Stromal cell of bone marrow (primary cell): ENCODE results near the gene ADARB2.
"Not testable (repeated sequence)": the region's sequence is repeated elsewhere in the genome, so short reads cannot be mapped to it uniquely, and the experiment has no call there.

Experiments used
- DNase-seq: peaks from one replicate; pipeline ENCODE4 v3.0.0-alpha.2; 2012; ENCODE audit warnings: low read depth

Gene ADARB2

DNA sequence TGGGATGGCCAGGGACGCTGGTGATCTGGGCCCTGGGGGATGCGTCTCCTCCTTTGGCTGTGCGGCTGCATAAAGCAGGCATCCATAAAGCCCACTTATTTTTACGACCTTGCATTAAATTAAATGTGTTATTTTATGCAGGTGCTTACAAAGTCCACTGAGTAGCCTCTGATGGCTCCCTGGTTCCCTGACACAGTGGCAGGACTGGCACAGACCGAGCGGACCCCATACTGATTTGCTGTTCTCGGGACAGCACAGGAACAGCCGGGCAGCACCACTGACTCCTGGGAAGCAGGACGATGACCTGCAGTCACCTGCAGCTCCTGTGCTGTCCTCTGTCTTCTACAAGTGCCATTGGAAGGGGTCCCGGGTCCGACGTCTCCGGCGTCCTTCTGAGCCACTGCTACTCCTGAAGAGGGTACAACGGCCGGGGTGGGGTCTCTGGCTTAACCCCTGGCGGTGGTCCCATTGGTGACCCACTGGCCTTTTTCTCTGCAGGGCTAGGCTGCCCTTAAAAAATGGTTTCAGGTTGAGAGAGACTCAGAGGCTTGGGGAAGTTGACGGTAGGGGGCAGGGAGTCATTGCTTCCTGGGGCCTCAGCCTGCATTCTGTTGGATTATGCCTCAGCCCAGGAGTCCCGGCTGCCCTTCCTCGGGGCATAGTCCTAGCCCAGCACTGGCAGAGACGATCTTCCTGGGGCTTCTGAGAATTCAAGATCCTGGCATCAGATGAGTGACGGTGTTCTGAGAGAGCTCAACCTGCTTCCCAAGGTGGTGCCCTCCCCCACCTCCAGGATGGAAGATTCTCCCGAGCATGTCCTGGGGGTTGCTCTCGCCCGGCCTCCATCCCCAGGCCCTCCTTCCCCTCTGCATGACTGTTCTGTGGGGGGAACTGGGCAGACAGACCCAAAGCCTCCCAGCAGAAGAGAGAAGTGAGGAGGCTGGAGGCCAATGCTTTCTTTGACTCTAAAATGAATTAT, 330.1 kb downstream of the ADARB2 start:
- no peak for DNase-seq

DNA sequence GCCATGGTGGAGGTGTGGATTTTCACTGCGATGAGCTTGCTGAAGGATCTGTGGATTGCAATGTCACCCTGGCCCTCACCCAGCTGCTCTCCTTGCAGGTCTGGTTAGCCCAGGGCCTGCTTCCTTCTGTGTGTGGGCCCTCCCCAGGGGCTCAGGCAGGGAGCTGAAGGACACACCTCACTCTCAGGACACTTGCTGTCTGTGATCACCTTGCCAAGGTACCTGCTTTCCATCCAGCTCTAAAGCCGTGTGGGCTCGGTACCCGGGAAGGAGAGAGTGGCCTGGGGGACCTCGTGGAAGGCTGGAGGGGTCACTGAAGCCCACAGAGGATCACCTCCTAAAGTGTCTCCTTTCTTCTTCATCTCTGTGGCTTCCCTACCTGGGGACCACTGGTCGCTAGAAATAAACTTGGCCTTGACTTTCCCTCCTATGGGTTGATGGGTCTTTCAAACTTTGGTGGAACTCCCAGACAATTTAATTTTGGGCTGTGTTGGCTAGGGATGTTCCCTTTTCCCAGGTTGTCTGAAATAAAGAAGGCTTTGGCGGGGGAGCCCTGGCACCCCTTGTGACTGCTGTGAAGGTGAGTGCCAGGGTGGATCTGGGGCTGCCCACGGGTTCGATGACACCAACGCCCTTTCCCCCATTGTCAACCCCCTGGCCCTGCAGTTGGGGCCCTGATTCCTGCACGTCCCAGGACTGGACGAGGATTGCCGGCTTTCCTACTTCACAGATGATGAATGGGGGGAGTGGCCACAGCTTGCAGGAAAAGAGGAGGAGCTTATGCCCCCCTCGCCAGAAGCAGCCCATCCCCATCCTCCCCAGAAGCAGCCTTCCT, 331.0 kb downstream of the ADARB2 start:
- DNase-seq, result no peak

DNA sequence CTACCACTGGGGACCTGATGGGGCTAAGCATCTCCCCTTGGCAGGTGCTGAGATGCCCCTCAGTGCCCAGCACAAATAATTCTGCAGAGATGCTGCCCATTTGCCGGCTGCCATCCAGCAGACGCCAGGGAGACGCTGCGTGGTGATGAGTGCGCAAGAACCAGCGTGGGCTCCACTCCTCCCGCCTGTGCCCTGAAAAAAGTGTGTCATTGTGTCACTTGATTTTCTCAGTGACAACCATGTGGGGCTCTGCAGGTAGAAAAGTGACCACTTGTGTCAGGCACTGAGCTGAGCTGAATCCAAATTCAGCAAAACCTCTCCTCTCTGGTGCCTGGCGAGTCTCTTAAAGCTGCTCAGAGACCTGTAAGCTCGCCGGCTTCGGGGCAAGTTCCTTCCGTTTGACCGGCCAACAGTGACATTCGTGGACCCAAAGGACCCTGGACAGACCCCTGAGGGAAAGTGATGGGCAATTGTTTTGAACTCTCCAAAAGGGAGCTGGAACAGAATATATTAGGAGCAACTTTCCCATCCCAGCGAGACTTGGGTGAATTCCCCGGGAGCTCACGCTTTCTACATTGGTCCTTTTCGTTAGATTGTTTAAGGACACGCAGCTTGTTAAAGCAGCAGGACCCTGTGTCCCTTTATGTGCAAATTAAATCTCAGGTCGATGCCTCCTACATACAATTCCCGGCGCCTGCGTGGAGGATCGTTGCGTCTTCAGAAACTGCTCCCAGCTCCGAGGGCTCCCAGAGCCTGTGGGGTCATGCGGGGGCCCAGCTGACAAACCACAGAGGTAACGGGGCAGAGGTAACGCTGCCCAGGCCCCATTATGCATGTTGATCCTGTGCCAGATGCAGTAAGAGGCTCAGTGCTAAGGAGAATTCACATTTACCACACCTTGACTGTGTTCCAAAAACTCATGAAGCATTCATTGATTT, 332.7 kb downstream of the ADARB2 start:
- DNase-seq, result no peak

DNA sequence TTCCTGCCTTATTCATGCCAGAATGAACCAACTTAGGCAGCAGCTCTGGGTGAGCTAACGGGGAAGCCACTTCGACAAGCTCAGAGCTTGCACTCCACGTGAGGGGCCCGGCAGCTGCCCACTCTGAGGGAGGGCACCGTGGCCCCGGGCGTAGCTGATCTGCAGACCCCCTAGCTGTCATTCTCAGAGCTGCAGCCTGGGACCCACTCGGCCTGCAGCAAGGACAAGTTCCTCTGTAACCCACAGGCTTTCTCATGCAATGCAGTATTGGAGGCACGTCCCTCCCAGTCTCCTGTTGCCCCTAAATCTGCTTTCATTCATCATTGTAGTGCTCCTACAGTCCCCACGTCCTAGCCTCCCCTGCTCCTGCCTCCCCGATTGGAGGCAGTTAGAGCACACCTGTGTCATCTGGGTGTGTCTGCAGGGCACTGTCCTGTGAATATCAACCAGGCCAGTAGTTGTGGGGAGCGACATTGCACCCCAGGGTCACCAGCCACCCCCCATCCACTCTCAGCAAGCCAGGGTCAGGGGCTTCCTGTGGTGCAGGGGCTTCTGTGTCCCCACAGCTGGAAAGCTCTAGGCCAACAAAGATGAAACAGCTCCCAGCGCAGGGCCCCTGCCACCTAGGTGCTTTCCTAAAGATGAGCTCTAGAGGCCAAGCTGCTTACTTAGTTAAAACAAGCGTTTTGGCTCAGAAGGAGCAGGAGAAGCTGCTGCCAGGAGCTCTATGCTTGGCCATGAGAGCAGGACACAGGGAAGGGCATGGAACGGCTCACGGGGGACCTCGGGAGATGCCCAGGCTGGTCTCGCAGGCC, 333.6 kb downstream of the ADARB2 start:
- no peak for DNase-seq

DNA sequence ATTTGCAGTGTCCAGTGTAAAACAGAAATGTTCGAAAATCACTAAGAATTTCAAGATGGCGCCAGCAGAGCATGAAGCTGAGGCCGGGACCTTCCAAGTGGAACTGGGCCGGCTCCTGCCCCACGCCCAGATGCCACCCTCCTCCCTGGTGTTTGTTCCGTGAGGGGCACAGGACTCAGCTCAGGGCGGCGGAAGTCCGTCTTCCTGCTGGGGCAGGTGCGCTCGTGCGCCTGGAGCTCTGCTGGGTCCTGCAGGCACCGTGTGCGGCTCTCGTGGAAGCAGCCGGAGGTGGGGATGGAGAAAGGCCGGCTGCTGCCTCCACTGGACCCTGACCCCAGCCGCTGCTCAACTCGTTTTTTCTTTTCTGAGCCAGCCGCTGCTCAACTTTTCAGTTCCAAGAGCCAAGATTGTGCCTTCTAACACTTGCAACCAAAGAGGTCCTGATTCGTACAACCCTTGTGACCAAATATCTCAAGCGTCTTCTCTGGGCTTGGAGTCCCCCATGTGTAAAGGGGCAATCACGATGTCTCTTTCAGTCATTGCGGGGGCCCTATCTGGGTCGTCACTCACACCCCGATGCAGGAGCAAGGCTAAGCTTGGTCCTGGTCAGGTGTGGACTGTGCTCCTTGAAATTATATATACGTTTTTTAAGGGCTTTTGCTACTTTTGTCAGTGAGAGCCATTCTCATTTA, 334.4 kb downstream of the ADARB2 start:
- no peak for DNase-seq

DNA sequence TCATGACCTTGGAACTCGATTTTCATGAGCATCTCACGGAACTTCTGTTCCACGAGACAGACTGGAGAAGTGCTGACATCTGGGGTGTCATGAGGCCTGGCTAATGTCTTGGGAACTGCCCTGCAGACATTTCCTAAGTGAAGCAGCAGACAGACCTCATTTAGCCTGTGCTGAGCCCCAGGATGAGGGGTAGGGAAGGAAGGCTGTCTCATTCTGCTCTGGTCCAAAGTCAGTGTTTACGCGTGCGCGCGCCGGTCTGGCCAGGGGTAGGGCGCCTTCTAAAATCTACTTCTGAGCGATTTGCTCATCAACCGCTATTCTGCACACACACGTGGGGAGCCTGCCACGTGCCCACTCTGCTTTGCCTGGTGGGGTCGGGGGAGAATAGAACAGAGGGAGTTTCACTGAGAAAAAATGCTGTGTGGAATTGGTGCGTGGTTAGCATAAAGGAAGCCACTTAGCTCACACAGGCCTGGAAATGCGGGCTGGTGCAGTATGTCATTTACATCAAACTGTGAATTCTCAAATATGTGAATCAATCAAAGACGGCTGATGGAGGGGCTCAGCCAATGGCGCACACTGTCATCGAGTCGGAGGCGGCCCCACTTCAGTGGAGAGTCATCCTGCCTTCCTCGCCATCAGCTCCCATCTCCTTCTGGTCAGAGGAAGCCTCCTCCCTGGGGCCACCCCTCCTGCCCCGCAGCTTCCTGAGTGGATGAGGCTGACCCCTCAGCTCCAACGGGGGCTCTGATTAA, 335.1 kb downstream of the ADARB2 start:
- no peak for DNase-seq

DNA sequence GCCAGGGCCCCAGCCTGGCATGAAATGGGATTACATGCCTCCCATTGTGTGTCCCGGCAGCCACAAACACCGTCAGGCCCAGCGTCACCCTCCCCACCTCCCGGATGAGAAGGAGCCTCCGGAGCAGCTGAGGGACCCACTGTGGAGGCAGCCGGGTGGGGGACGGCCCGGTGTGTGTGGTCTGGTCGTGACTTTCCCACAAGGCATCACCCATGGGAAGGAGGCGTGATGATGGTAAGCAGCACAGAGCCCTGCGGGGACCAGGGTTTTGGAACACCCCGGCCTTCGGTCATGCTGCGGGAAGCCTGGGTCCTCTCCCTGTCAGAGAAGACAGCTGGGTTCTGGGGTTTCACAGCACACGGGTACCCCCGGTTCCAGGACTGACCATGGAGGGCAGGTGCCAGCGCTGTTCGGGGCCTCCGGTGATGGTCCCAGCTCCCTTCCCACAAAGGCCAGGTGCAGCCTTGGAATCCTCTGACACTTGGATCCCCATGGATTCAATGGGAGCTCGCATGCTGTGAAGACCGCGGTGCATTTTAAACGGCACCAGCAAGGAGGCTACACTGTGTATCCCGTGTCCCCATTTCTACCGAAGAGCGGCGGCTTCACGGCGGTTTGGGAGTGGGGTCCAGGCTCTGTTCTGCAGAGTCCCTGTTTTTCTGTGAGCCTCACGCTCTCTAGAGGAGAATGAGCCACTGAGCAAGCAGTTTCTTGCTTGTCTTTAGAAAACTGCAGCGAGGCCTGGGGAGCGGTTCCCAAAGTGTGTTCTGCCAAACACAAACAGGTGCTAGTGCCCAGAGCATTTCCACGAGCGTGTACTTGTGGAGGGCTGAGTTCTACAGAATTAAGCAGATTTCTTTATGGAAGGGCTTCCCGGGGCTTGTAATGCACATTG, 336.0 kb downstream of the ADARB2 start:
- no peak for DNase-seq

DNA sequence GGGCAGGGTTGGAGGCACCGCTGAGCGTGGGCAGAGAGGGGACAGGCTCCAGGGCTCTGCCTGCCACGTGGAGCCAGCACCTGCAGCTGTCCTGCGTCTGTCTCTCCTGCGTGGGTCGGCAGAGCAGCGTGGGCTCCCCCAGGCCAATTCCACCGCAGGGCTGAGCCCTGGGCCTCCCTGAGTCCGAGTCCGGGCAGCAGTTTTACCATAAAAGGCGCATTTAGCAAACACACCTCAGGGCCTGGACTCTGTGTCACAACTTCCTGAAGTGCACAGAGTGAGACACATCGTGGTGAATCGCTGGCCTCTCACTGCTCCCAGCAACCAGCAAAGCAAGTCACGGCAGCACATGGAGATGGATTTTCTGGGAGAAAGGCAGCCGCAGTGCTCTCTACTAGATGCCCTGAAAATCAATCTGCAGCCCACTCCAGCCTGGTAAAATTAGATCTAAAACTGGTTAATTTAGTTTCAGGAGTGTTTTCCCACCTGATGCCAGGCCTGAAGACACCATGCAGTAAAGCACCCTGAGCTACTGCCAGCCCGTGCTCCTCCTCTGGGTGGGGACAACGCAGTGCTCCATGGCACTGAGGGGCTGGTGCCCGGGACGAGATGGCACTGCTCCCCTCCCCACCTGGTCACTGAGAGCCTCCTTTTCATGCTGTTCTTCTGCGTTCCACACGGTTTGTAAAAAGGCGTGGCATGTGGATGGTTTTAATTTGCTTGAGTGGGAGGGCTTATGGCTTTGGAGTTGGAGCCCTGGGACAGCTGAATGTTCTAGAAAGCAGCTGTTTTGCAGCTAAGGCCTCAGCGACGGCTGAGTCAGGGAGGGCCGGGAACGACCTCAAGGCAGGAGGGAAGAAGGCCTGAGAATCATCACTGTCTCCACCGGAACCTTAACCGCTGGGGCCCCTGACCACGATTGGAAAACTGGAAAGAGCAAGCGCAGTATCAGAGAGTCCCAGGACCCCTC, 336.9 kb downstream of the ADARB2 start:
- no peak for DNase-seq

DNA sequence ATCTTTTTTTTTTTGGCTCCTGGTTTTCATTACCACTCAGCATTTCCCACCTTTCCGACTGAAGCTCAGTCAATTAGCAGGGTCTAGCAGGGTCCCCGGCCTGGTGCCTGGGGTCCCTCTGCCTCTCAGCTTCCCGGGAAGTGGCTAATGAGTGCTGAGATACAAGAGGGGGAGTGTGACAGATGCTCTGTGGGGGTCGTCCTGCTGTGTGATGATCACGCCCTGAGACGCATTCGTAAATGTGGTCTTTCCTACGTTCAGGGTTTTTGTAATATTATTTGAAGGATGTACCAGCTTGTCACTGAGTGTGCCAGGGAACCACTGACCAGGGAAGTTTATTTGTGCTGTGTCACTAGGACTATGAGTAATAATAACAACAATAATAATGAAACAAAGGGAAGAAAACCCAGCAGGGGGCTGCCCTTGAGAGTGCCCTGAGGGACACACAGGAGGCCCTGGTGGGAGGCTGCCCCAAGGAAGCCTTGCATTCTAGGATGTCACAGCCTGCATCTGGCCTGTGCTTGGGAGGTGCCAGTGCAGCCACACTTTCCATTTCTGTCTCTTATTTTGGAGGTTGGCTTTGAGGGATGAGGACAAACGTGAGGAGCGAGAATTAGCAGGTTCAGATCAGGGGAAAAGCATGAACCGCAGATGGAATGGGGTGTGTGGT, 337.8 kb downstream of the ADARB2 start:
- no peak for DNase-seq

DNA sequence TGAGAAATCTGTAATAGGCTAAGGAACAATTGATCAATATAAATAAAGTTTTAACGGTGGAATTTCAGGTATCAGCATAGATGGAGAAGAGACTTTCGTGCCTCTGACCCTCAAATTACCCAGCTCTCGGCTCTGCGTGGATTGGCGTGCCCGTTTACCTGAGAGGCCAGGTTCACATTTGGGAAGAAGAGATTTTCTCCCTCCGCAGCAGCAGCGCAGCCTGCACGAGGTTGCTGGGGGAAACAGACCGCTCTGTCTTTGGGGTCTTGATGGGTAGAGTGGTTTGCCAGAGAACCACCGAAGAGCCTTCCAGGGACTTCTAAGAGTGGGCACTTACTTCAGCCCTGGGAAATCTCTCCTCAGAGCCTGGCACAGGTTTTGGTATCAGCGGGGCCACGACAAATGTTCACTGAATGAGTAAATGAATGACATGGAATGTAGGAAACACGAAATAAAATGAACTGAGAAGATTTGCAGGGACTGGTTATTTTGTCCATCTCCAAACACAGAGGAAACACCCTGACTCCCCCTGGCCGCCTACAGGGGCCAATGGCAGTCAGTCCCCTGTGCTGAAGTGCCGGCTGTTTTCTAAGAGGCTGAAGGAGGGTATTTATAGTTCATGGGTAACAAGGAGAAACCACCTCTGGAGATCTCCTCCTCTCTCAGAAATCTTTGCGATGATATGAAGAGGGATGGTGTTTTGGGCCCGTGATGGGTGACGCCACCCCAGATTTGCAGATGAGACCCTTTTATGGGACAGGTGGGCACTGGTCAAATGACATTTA, 338.5 kb downstream of the ADARB2 start:
- no peak for DNase-seq

DNA sequence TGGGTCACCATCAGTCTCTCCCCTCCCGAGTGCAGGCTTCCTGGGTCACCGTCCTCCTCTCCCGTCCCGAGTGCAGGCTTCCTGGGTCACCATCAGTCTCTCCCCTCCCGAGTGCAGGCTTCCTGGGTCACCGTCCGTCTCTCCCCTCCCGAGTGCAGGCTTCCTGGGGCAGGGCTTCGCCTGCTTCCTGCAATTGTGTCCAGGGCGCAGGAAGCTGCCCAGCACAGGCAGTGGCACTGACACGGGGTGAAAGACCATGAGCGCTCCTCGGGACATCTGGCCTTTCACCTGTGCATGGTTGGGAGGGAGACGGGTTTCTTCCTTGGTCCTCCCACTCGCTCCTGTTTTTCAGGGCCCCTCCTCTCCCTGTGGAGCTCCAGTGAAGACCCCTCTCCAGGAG, 339.2 kb downstream of the ADARB2 start:
- not testable (repeated sequence) for DNase-seq

DNA sequence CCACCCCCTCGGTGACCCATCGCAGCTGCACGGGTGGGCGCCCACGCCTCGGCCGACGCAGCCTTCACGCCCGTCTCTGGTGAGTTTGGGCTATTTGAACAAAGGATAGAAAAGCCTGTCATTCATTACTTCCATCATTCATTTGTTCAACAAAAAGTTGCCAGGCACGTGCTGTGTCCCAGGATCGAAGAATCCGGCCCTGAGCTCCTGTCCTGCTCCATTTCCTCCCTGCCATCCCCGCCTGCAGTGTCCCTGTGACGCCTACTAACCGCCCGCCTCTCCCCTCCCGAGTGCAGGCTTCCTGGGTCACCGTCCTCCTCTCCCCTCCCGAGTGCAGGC, 341.1 kb downstream of the ADARB2 start:
- DNase-seq, result no peak

DNA sequence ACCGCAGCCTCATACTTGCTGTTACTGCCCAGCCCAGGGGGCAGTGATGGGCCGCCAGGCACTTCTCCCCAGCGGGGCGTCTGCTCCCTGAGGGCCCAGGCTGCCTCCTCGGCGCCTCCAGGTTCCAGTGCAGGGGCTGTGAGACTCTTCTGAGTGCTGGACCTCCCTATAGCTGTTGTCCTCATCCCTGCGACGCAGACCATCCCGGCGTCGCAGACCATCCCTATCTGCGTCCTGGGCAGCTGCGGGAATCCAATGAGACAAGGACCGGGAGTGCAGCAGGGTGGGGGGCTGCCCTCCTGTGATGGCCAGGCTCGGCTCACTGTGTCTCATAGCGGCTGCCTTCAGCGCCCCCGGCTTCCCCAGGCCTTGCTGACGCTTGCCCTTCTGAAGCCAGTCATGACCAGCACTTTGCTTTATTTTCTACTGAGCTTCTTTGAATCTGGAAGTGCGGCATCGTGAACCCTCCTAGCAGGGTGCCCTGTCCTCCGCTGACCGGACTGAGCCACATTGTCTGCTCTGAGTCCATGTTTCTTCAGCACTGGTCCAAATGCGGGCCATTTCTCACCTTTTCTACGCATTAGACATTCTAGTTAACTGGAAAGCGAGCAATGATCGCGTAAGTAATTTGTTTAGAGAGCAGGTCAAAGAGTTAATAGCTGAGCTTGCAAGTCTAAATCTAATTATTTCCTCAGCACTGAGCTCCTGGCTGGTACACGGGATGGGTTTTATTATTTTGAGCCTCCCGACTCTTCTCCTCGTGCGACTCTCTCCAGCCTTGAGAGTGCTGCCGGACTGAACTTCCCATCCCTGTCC, 341.6 kb downstream of the ADARB2 start:
- no peak for DNase-seq

DNA sequence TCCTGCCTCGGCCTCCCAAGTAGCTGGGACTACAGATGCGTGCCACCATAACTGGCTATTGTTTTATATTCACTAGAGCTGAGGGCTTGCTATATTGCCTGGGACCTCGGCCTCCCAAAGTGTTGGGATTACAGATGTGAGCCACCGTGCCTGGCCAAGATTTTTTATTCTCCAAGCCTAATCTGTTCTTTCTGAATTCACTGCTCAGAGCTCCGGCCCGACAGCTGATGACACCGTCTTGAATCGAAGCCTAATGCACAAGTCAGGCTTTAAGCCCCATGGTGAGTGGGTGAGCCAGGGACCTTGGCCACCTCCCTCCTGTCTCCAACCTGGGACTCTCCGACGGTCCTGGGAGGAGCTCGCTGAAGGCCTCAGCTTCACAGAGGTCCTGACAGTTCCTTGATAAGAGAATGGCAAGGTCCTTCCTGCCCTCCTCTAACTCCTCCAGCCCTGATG, 342.3 kb downstream of the ADARB2 start:
- no peak for DNase-seq
